Caco-2 (cell line): ENCODE results near the gene TAF12. TPM values are rescaled to one million over a fixed set of nuclear protein-coding genes. Genes with fewer than 3 reads are reported as not detected.
"Not testable (repeated sequence)": the region's sequence is repeated elsewhere in the genome, so short reads cannot be mapped to it uniquely, and the experiment has no call there.

ENCODE experiments used
- BruUV-seq: library from RNA; stranded (reverse); fragments of 400-500 nt; replicated peaks from 2 replicates; lab custom pipeline; 2021; lab: Mats Ljungman, UMichigan
- CTCF ChIA-PET: fragments of 300-600 bp; sonication (Branson Sonifier 250); formaldehyde crosslinking; loops from one replicate; lab custom pipeline; 2022; ENCODE audit warnings: antibody characterized with exemption; lab: Charles Lee
- POLR2A ChIA-PET: fragments of 300-600 bp; sonication (Branson Sonifier 250); formaldehyde crosslinking; loops from one replicate; lab custom pipeline; 2022; ENCODE audit warnings: antibody characterized with exemption; lab: Charles Lee
- DNase-seq, 2 experiments: peaks; one replicate each; pipeline versions ENCODE4 v3.0.0 to v3.0.0-alpha.2; 2020 to 2022
- H3K27me3 ChIP-seq: replicated peaks from 2 replicates; pipeline ENCODE4 v1.6.0; 2011; ENCODE audit warnings: low read length; ENCODE audit not compliant: control insufficient read depth, insufficient read depth
- H3K36me3 ChIP-seq: 2 replicates; pipeline ENCODE4 v1.5.1; 2011; ENCODE audit warnings: low read length; ENCODE audit not compliant: control insufficient read depth, insufficient read depth
- H3K4me1 ChIP-seq: fragments of 250-450 bp; sonication (Bioruptor Pico); 2 replicates; pipeline ENCODE4 v1.5.1; 2020; ENCODE audit warnings: mild to moderate bottlenecking
- H3K4me3 ChIP-seq: 2 replicates; pipeline ENCODE4 v1.5.1; 2011; ENCODE audit warnings: low read depth, mild to moderate bottlenecking, control low read depth, low read length
- H3K9me3 ChIP-seq: fragments of 250-450 bp; sonication (Bioruptor Pico); 2 replicates; pipeline ENCODE4 v1.5.1; 2020; ENCODE audit warnings: mild to moderate bottlenecking, moderate library complexity
- H3K27ac Mint-ChIP-seq: one replicate; pipeline ENCODE4 v1.8.0; 2022; ENCODE audit warnings: mixed read lengths; ENCODE audit not compliant: unreplicated experiment
- H3K27me3 Mint-ChIP-seq: one replicate; pipeline ENCODE4 v1.8.0; 2022; ENCODE audit warnings: mixed read lengths; ENCODE audit not compliant: insufficient read depth, unreplicated experiment
- H3K36me3 Mint-ChIP-seq: one replicate; pipeline ENCODE4 v1.8.0; 2022; ENCODE audit warnings: mild to moderate bottlenecking, mixed read lengths; ENCODE audit not compliant: insufficient read depth, unreplicated experiment
- H3K4me1 Mint-ChIP-seq: one replicate; pipeline ENCODE4 v1.8.0; 2022; ENCODE audit warnings: low read depth, mixed read lengths; ENCODE audit not compliant: unreplicated experiment
- H3K4me3 Mint-ChIP-seq: one replicate; pipeline ENCODE4 v1.8.0; 2022; ENCODE audit warnings: mild to moderate bottlenecking, moderate library complexity, mixed read lengths; ENCODE audit not compliant: unreplicated experiment
- H3K9me3 Mint-ChIP-seq: one replicate; pipeline ENCODE4 v1.8.0; 2022; ENCODE audit warnings: mixed read lengths; ENCODE audit not compliant: unreplicated experiment
- CTCF ChIP-seq, 2 experiments: fragments of 200-600 bp in 1 of 2; IDR thresholded peaks; 1 replicate in 1 of 2; 2 replicates in 1 of 2; pipeline versions ENCODE4 v1.5.1 to v1.8.0; 2011 to 2022; ENCODE audit warnings: antibody characterized with exemption in 1 of 2, control low read depth in 1 of 2, inconsistent platforms in 1 of 2, low read depth in 1 of 2, low read length in 1 of 2, mild to moderate bottlenecking in 1 of 2, moderate library complexity in 1 of 2; ENCODE audit not compliant: insufficient read depth in 1 of 2, severe bottlenecking in 1 of 2, unreplicated experiment in 1 of 2
- intact Hi-C: fragments of 100-400 bp; cut with micrococcal nuclease; formaldehyde crosslinking; loops from one replicate; pipeline ENCODE4 v1.10.0; 2022; ENCODE audit not compliant: unreplicated experiment
- total RNA-seq: library from RNA; stranded (reverse); gene quantifications from 2 replicates; pipeline ENCODE4 v1.2.3, GENCODE V29; 2022

Gene TAF12
- total RNA-seq, 1 experiment from 2014 or later = 11.3 TPM

GRCh38 chr1:28682840-28683239 is 40.0 kb upstream of the TAF12 start:
- no peak overlapping the region for H3K4me3 ChIP-seq
- Mint-ChIP-seq H3K4me3 (no peak overlapping the region), H3K27ac (no peak overlapping the region), H3K27me3 (no peaks in the 10 kb centered on the region), H3K9me3 (no peaks in the 10 kb centered on the region), H3K4me1 (peaks cover 7% of the 10 kb centered on the region), H3K36me3 (peaks cover 4% of the 10 kb centered on the region)
- H3K27me3 ChIP-seq = no peaks in the 10 kb centered on the region
- ChIA-PET POLR2A (no interaction called here), CTCF (interaction anchor here (0.7 kb wide), 1 partner anchor 145 kb away, joined by 3 read pairs; no protein-coding TSS in a partner anchor)
- H3K36me3 ChIP-seq = no peaks in the 10 kb centered on the region
- no peaks in the 10 kb centered on the region for H3K9me3 ChIP-seq
- BruUV-seq = no TSS peak
- intact Hi-C loops = no loop called here
- no peaks in the 10 kb centered on the region for H3K4me1 ChIP-seq
- DNase-seq = no peak
- TF ChIP-seq CTCF (IDR thresholded peaks at IDR 0.05; ENCODE audit: insufficient read depth in 1 of 2, low read depth in 1 of 2, low read length in 1 of 2, severe bottlenecking in 1 of 2, unreplicated experiment in 1 of 2) = no peak

- Histone ChIP-seq H3K4me1 (no peaks in the 10 kb centered on the region), H3K36me3 (no peaks in the 10 kb centered on the region), H3K4me3 (no peak overlapping the region), H3K27me3 (no peaks in the 10 kb centered on the region), H3K9me3 (no peaks in the 10 kb centered on the region)
- ChIA-PET POLR2A (no interaction called here), CTCF (no interaction called here)
- no peak for TF ChIP-seq CTCF (IDR thresholded peaks at IDR 0.05; ENCODE audit: insufficient read depth in 1 of 2, low read depth in 1 of 2, low read length in 1 of 2, severe bottlenecking in 1 of 2, unreplicated experiment in 1 of 2)
- Mint-ChIP-seq H3K4me3 (no peak overlapping the region), H3K9me3 (no peaks in the 10 kb centered on the region), H3K27ac (no peak overlapping the region), H3K36me3 (peaks cover 4% of the 10 kb centered on the region), H3K27me3 (no peaks in the 10 kb centered on the region), H3K4me1 (peaks cover 7% of the 10 kb centered on the region)
- DNase-seq = no peak
- intact Hi-C loops = no loop called here
- BruUV-seq = no TSS peak
Measured at GRCh38 chr1:28680151-28680550, 37.3 kb upstream of the TAF12 start.

GRCh38 chr1:28675924-28676257 is 33.0 kb upstream of the TAF12 start:
- BruUV-seq = no TSS peak
- Histone ChIP-seq H3K4me3 (no peak overlapping the region), H3K9me3 (no peaks in the 10 kb centered on the region), H3K36me3 (no peaks in the 10 kb centered on the region), H3K27me3 (no peaks in the 10 kb centered on the region), H3K4me1 (no peaks in the 10 kb centered on the region)
- ChIA-PET CTCF (interaction anchor here (1.2 kb wide), 1 partner anchor 32 kb away, joined by 3 read pairs; no protein-coding TSS in a partner anchor), POLR2A (no interaction called here)
- Mint-ChIP-seq H3K27me3 (no peaks in the 10 kb centered on the region), H3K4me1 (no peaks in the 10 kb centered on the region), H3K9me3 (no peaks in the 10 kb centered on the region), H3K4me3 (no peak overlapping the region), H3K27ac (no peak overlapping the region), H3K36me3 (no peaks in the 10 kb centered on the region)
- intact Hi-C loops = no loop called here
- DNase-seq = no peak
- no peak for TF ChIP-seq CTCF (IDR thresholded peaks at IDR 0.05; ENCODE audit: insufficient read depth in 1 of 2, low read depth in 1 of 2, low read length in 1 of 2, severe bottlenecking in 1 of 2, unreplicated experiment in 1 of 2)

GRCh38 chr1:28672971-28673370 is 30.1 kb upstream of the TAF12 start:
- not testable (repeated sequence) for H3K4me3 Mint-ChIP-seq

More at GRCh38 chr1:28672971-28673370, 30.1 kb upstream of the TAF12 start:
- H3K9me3 Mint-ChIP-seq, H3K27ac Mint-ChIP-seq, H3K4me1 ChIP-seq, H3K36me3 ChIP-seq, POLR2A ChIA-PET, H3K4me3 ChIP-seq, DNase-seq, H3K4me1 Mint-ChIP-seq, H3K36me3 Mint-ChIP-seq, CTCF ChIA-PET, H3K9me3 ChIP-seq, H3K27me3 Mint-ChIP-seq, H3K27me3 ChIP-seq, BruUV-seq, intact Hi-C loops: not testable (repeated sequence)
